Measurements from ENCODE around the gene C1QTNF2. TPM values are rescaled to one million over a fixed set of nuclear protein-coding genes. Genes with fewer than 3 reads are reported as not detected.

Gene C1QTNF2
- total and polyA plus RNA-seq, 3 donors from 2014 or later: 3.7 to 8.2 (median 6.4) TPM

GRCh38 chr5:160357394-160357793, 13.0 kb downstream of the C1QTNF2 start:
- no peaks in the 10 kb centered on the region for H3K9me3 ChIP-seq
- H3K4me1 ChIP-seq: peaks cover 24% of the 10 kb centered on the region
- WGBS, 2 donors: 49 to 62% methylated on average over 7 of the region's 7 CpGs
- no peak for DNase-seq
- no peak overlapping the region for H3K4me3 ChIP-seq
- H3K27me3 ChIP-seq: no peaks in the 10 kb centered on the region
- no peaks in the 10 kb centered on the region for H3K36me3 ChIP-seq (ENCODE audit: low read depth, missing control alignments)
- TF ChIP-seq CTCF (IDR thresholded peaks at IDR 0.05): no peak
- TF ChIP-seq POLR2A (IDR thresholded peaks at IDR 0.05): no peak
- peak overlapping the region in 1 of 2 donors; percentile 76 for H3K27ac ChIP-seq
- intact Hi-C loops (cut with DNase I; ENCODE audit: low total_unique reads): no loop called here

GRCh38 chr5:160356550-160357347, 13.7 kb downstream of the C1QTNF2 start:
- Histone ChIP-seq H3K4me1 (peaks cover 23% of the 10 kb centered on the region), H3K4me3 (no peak overlapping the region), H3K27ac (peak overlapping the region in 1 of 2 donors; percentile 76), H3K36me3 (ENCODE audit: low read depth, missing control alignments) (no peaks in the 10 kb centered on the region), H3K9me3 (no peaks in the 10 kb centered on the region), H3K27me3 (no peaks in the 10 kb centered on the region)
- no peak for DNase-seq
- intact Hi-C loops (cut with DNase I; ENCODE audit: low total_unique reads): no loop called here
- no peak for TF ChIP-seq POLR2A (IDR thresholded peaks at IDR 0.05)
- no peak for TF ChIP-seq CTCF (IDR thresholded peaks at IDR 0.05)
- WGBS, 2 donors: 62% methylated on average over 5 to 7 of the region's 7 CpGs

GRCh38 chr5:160354666-160355065, 15.8 kb downstream of the C1QTNF2 start:
- 94 to 95% methylated on average over 11 to 14 of the region's 14 CpGs for WGBS, 2 donors
- Histone ChIP-seq H3K27ac (no peak overlapping the region), H3K36me3 (ENCODE audit: low read depth, missing control alignments) (no peaks in the 10 kb centered on the region), H3K27me3 (no peaks in the 10 kb centered on the region), H3K4me3 (no peak overlapping the region), H3K9me3 (no peaks in the 10 kb centered on the region), H3K4me1 (peaks cover 15% of the 10 kb centered on the region)
- intact Hi-C loops (cut with DNase I; ENCODE audit: low total_unique reads): no loop called here
- TF ChIP-seq CTCF (IDR thresholded peaks at IDR 0.05): no peak
- no peak for TF ChIP-seq POLR2A (IDR thresholded peaks at IDR 0.05)
- no peak for DNase-seq

GRCh38 chr5:160353379-160353778, 17.0 kb downstream of the C1QTNF2 start:
- Histone ChIP-seq H3K36me3 (ENCODE audit: low read depth, missing control alignments) (no peaks in the 10 kb centered on the region), H3K4me3 (no peak overlapping the region), H3K4me1 (peaks cover 2% of the 10 kb centered on the region), H3K9me3 (no peaks in the 10 kb centered on the region), H3K27ac (no peak overlapping the region), H3K27me3 (no peaks in the 10 kb centered on the region)
- TF ChIP-seq POLR2A (IDR thresholded peaks at IDR 0.05): no peak
- TF ChIP-seq CTCF (IDR thresholded peaks at IDR 0.05): no peak
- 61 to 75% methylated on average over 8 of the region's 8 CpGs for WGBS, 2 donors
- peak; percentile 63 for DNase-seq
- intact Hi-C loops (cut with DNase I; ENCODE audit: low total_unique reads): no loop called here

- H3K27ac ChIP-seq: no peak overlapping the region
- no peak for DNase-seq
- no peak overlapping the region for H3K4me3 ChIP-seq
- no peaks in the 10 kb centered on the region for H3K27me3 ChIP-seq
- H3K4me1 ChIP-seq: peaks cover 5% of the 10 kb centered on the region
- no peaks in the 10 kb centered on the region for H3K9me3 ChIP-seq
- intact Hi-C loops (cut with DNase I; ENCODE audit: low total_unique reads): no loop called here
- no peaks in the 10 kb centered on the region for H3K36me3 ChIP-seq (ENCODE audit: low read depth, missing control alignments)
- 94 to 99% methylated on average over 4 of the region's 4 CpGs for WGBS, 2 donors
- TF ChIP-seq POLR2A (IDR thresholded peaks at IDR 0.05): no peak
- TF ChIP-seq CTCF (IDR thresholded peaks at IDR 0.05): no peak
These were observed 18.1 kb downstream of the C1QTNF2 start for GRCh38 chr5:160352308-160352707.
